GM12873 (cell line): Measurements from ENCODE around the gene TBC1D16.

Experiments used
- TF ChIP-seq, protein P1 (sequence below): IDR thresholded peaks from 2 replicates; pipeline ENCODE4 v1.5.1; 2012; ENCODE audit warnings: low read depth, mild to moderate bottlenecking, moderate library complexity, low read length, control low read depth; ENCODE audit not compliant: insufficient read depth; ENCODE audit errors: missing control alignments

TBC1D16 gene

GRCh38 chr17:80063830-80064585 lies 28.3 kb upstream of the TBC1D16 start:
- TF ChIP-seq, protein P1, sequence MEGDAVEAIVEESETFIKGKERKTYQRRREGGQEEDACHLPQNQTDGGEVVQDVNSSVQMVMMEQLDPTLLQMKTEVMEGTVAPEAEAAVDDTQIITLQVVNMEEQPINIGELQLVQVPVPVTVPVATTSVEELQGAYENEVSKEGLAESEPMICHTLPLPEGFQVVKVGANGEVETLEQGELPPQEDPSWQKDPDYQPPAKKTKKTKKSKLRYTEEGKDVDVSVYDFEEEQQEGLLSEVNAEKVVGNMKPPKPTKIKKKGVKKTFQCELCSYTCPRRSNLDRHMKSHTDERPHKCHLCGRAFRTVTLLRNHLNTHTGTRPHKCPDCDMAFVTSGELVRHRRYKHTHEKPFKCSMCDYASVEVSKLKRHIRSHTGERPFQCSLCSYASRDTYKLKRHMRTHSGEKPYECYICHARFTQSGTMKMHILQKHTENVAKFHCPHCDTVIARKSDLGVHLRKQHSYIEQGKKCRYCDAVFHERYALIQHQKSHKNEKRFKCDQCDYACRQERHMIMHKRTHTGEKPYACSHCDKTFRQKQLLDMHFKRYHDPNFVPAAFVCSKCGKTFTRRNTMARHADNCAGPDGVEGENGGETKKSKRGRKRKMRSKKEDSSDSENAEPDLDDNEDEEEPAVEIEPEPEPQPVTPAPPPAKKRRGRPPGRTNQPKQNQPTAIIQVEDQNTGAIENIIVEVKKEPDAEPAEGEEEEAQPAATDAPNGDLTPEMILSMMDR = no peak

DNA sequence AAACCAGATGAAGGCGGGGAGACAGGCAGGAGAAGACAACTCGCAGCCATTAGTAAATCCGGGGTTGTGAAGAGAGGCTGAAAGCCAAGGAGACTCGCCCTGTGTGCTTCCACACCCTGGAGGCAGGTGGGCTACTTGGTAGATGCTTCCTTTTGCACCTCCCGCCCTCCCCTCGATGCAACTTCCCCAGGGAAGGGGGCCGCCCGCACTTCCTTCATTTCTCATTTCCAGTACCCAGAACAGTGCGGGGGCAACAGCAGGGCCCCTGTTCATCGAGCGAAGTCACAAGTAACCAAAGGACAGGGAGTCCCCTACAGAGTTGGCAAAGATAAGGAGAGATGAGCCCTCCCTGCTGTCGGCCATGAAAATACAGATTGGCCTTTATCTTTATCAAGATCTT lies 25.7 kb upstream of the TBC1D16 start:
- TF ChIP-seq, protein P1 = no peak

- TF ChIP-seq, protein P1 = no peak
Observed at GRCh38 chr17:80060644-80061043, 25.0 kb upstream of the TBC1D16 start.

GRCh38 chr17:80058311-80058955 lies 22.8 kb upstream of the TBC1D16 start:
- TF ChIP-seq, protein P1 = no peak

GRCh38 chr17:80055597-80055996 lies 19.9 kb upstream of the TBC1D16 start:
- TF ChIP-seq, protein P1 = no peak

GRCh38 chr17:80053102-80053501 lies 17.4 kb upstream of the TBC1D16 start:
- TF ChIP-seq, protein P1 = no peak

DNA sequence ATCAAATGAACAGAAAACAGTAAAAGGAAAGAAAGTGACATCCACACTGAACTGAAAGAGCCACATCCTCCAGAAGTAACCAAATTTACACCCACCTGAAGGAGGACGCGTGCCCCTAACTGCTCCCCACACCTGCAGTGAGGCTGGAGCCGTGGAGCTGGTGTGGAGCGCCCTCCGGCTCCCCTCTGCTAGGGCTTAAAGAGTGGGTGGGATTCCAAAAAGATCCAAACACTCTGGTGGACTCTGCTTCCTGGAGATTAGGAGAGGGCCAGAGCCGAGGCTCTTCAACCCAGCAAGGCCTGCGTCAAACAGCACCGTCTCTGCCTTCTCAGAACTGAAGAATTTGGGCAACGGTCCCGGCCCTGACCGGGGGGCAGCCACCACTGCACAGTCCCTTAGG lies 16.0 kb upstream of the TBC1D16 start:
- TF ChIP-seq, protein P1 = no peak
